Measurements from ENCODE around the gene DDX6. TPM values are rescaled to one million over a fixed set of nuclear protein-coding genes. Genes with fewer than 3 reads are reported as not detected.

The DDX6 gene
- total and polyA plus RNA-seq, 2 of the 8 experiments (the other 6 are each of a cell fraction or from before 2014, with no cell fraction given) = 29.8 to 181 TPM

- Histone ChIP-seq H2AK5ac (ENCODE audit: low read depth, low read length) (no peak overlapping the region), H3K9ac (replicated peaks in 1 of 4; ENCODE audit: extremely low read depth in 1 of 4, low read depth in 3 of 4, low read length in 3 of 4) (no peak overlapping the region), H3K27ac (ENCODE audit: low read depth, low read length) (no peak overlapping the region), H3K56ac (replicated peaks; ENCODE audit: insufficient read length, low read depth, low read length) (no peak overlapping the region), H3K4me2 (ENCODE audit: insufficient read depth in 1 of 2, low read depth in 2 of 2, low read length in 2 of 2) (no peak overlapping the region), H3K14ac (ENCODE audit: insufficient read length) (no peak overlapping the region), H3K79me1 (ENCODE audit: low read depth, low read length) (peaks cover 7% of the 10 kb centered on the region), H4K91ac (replicated peaks; ENCODE audit: insufficient read length, low read length) (no peak overlapping the region), H2AFZ (ENCODE audit: low read length) (no peak overlapping the region), H3K36me3 (ENCODE audit: control insufficient read depth in 2 of 4, insufficient read depth in 4 of 4, low read length in 3 of 4) (peaks cover 0 to 4% (median 0%) of the 10 kb centered on the region in 4 experiments; a peak in 1 of 8 replicates), H3K4ac (replicated peaks; ENCODE audit: insufficient read length, low read depth, low read length) (no peak overlapping the region), H2BK15ac (ENCODE audit: low read length) (no peak overlapping the region), H3K4me1 (replicated peaks in 1 of 4; ENCODE audit: control insufficient read depth in 3 of 4, insufficient read depth in 4 of 4, low read length in 3 of 4) (peaks cover 0 to 6% (median 3%) of the 10 kb centered on the region in 4 experiments; a peak in 3 of 7 replicates), H3K79me2 (ENCODE audit: control insufficient read depth in 1 of 2, insufficient read depth in 2 of 2, low read length in 2 of 2) (peaks cover 0 to 33% of the 10 kb centered on the region in 2 experiments; a peak in 3 of 4 replicates), H2BK12ac (ENCODE audit: low read depth, low read length) (no peak overlapping the region), H2BK20ac (ENCODE audit: low read length) (no peak overlapping the region), H3K9me3 (ENCODE audit: insufficient read depth in 2 of 2, low read depth in 1 of 2, low read length in 1 of 2) (no peaks in the 10 kb centered on the region), H3K4me3 (ENCODE audit: extremely low read depth in 1 of 4, insufficient read depth in 2 of 4, low read depth in 3 of 4, low read length in 4 of 4) (no peak overlapping the region), H3K27me3 (replicated peaks in 1 of 4; ENCODE audit: control insufficient read depth in 3 of 4, extremely low read depth in 1 of 4, insufficient read depth in 3 of 4, low read length in 3 of 4) (no peaks in the 10 kb centered on the region), H4K8ac (ENCODE audit: extremely low read depth, insufficient read depth, low read length) (no peak overlapping the region), H3K23ac (ENCODE audit: insufficient read length) (no peak overlapping the region), H3K18ac (ENCODE audit: extremely low read depth, low read length) (no peak overlapping the region), H2BK120ac (replicated peaks; ENCODE audit: low read depth, low read length) (no peak overlapping the region), H2BK5ac (ENCODE audit: low read depth, low read length) (no peak overlapping the region), H3K23me2 (ENCODE audit: low read depth, low read length) (no peaks in the 10 kb centered on the region), H4K20me1 (replicated peaks in 1 of 2; ENCODE audit: control insufficient read depth in 1 of 2, insufficient read depth in 2 of 2, low read length in 2 of 2) (no peaks in the 10 kb centered on the region), H4K5ac (ENCODE audit: insufficient read length, low read depth, low read length) (no peak overlapping the region)
- WGBS, 2 experiments (ENCODE audit: extremely low coverage in 1 of 2, insufficient coverage in 1 of 2, insufficient read length in 1 of 2, insufficient replicate concordance in 2 of 2, low coverage in 1 of 2, low lambda C conversion rate in 2 of 2, missing lambda C conversion rate in 1 of 2) = 95% methylated on average over 1 of the region's 1 CpG; no CpG with 5 or more reads in 1 of the 2 experiments
- DNase-seq (ENCODE audit: low read depth in 1 of 2, low spot score in 2 of 2) (no peak), FAIRE-seq (no peak)
- ChIA-PET CTCF (ENCODE audit: partially characterized antibody) (interaction anchor here (0.8 to 1.7 kb wide), 5 partner anchors 48 to 82 kb away, joined by 3 to 10 read pairs (median 5); no protein-coding TSS in a partner anchor), POLR2A (ENCODE audit: partially characterized antibody) (interaction anchor here (0.8 to 2.4 kb wide), 5 partner anchors 10 to 274 kb away, joined by 3 to 10 read pairs (median 3); no protein-coding TSS in a partner anchor)
- TF ChIP-seq ATF2 (IDR thresholded peaks at IDR 0.05; ENCODE audit: low read length) = no peak
- TF ChIP-seq SIRT6 (IDR thresholded peaks at IDR 0.05; ENCODE audit: low read length) = no peak
- no peak for TF ChIP-seq KDM4A (IDR thresholded peaks at IDR 0.05; ENCODE audit: low read depth, low read length, severe bottlenecking)
- TF ChIP-seq RNF2 (IDR thresholded peaks at IDR 0.05; ENCODE audit: borderline replicate concordance, low read depth, low read length, missing control alignments, poor library complexity, severe bottlenecking) = no peak
Observed at GRCh38 chr11:118740892-118741291, 50.1 kb downstream of the DDX6 start.
